Esophagus muscularis mucosa (tissue), 4 donors: Measurements from ENCODE around the gene RNF213.
"Not testable (repeated sequence)": the region's sequence is repeated elsewhere in the genome, so short reads cannot be mapped to it uniquely, and the experiment has no call there.

Source experiments
- EP300 ChIP-seq: sonication (generic); formaldehyde crosslinking; IDR thresholded peaks from one replicate; pipeline ENCODE4 v1.6.1; 2017; ENCODE audit warnings: antibody characterized with exemption
- POLR2AphosphoS5 ChIP-seq, 2 donors: sonication (generic); formaldehyde crosslinking; IDR thresholded peaks; one replicate each; pipeline ENCODE4 v1.6.1; 2017; ENCODE audit warnings: antibody characterized with exemption in 2 of 2
- TF ChIP-seq, protein P1 (sequence below), 3 experiments: fragments of 200-600 bp in 2 of 3; fragments of 450-650 bp in 1 of 3; sonication (generic) in 2 of 3; IDR thresholded peaks; one replicate each; pipeline ENCODE4 v1.5.1; 2017 to 2019; ENCODE audit warnings: antibody characterized with exemption in 3 of 3, mild to moderate bottlenecking in 2 of 3, moderate library complexity in 1 of 3

DNA sequence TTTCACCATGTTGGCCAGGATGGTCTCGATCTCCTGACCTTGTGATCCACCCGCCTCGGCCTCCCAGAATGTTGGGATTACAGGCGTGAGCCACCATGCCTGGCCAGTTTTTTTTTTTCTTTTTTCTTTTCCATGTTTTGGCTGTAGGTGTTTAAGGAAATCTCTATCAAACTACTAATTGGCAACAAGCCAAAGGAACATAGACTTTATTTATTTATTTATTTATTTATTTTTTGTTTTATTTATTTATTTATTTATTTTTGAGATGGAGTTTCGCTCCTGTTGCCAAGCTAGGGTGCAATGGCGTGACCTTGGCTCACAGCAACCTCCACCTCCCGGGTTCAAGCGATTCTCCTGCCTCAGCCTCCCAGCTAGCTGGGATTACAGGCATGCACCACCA is 15.2 kb downstream of the RNF213 start:
- not testable (repeated sequence) for TF ChIP-seq POLR2AphosphoS5 (IDR thresholded peaks at IDR 0.05); EP300
- TF ChIP-seq, protein P1, sequence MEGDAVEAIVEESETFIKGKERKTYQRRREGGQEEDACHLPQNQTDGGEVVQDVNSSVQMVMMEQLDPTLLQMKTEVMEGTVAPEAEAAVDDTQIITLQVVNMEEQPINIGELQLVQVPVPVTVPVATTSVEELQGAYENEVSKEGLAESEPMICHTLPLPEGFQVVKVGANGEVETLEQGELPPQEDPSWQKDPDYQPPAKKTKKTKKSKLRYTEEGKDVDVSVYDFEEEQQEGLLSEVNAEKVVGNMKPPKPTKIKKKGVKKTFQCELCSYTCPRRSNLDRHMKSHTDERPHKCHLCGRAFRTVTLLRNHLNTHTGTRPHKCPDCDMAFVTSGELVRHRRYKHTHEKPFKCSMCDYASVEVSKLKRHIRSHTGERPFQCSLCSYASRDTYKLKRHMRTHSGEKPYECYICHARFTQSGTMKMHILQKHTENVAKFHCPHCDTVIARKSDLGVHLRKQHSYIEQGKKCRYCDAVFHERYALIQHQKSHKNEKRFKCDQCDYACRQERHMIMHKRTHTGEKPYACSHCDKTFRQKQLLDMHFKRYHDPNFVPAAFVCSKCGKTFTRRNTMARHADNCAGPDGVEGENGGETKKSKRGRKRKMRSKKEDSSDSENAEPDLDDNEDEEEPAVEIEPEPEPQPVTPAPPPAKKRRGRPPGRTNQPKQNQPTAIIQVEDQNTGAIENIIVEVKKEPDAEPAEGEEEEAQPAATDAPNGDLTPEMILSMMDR (IDR thresholded peaks at IDR 0.05): not testable (repeated sequence)
